GM21526 (cell line): Measurements from ENCODE around the gene CCDC194.

ENCODE experiments used
- ATAC-seq: cut with Tn5 transposase; IDR thresholded peaks from one replicate; pipeline ENCODE4 v1.9.1; 2021; ENCODE audit warnings: moderate library complexity; ENCODE audit not compliant: unreplicated experiment, low FRiP score

CCDC194 gene

DNA sequence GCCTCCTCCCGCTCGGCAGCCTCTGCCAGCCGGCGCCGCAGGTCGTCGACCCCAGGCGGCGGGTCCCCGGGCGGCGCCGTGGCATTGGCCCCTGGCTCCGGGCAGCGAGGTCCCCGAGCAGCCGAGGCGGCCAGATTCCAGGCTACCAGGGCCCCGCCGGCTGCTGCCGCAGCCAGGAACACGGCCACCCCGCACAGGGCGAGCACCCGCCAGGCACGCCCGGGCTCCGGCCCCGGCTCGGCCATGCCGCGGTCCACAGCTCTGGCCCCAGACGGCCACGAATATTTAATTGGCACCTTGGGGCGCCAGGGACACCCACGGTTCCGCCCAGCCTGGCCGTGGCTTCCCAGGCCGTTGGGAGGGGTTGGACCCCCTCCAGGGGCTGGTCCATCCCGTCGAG, at the start of gene CCDC194:
CCDC194 (minus strand) TSS at position 283 of the 400 bp plus-strand sequence; CDS start at position 245, 38 bp downstream.
- ATAC-seq, result no peak

DNA sequence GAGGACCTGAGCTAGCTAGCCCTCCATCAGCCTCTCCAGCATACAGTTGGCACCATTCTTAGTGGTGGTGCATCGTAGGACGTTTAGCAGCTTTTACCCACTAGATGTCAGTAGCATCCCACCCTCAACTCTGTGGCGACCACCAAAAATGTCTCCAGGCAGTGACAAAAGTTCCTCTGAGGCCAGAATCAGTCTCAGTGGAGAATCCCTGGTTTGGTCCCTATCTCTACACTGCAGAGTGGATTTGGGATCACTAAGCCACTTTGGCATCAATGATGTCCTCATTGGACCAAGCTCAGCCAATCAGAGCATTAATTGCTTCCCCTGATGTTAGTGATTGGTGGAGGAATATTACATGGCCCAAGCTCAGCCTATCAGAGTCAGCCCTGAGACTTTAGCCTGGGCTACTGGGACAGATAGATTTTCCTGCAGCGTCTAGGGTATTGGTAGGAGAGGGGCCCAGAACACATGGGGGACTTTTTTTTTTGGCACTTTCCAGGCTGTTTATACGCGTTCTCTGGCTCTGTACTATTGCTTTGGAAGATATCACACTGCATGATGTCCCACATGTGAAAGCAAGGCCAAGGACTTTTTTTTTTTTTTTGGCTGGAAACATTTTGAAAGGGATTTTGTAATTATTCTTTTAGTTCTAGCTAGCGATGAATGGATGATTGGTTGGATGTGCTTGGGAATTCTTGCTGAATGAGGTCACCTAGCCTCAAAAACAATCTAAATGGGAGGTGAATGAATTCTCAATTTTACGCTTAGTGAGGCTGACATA, 47.4 kb upstream of the CCDC194 start:
- no peak for ATAC-seq

GRCh38 chr19:17436874-17437267, 42.9 kb upstream of the CCDC194 start:
- ATAC-seq, result no peak

- ATAC-seq, result no peak
Measured at GRCh38 chr19:17436094-17436873, 42.3 kb upstream of the CCDC194 start.

DNA sequence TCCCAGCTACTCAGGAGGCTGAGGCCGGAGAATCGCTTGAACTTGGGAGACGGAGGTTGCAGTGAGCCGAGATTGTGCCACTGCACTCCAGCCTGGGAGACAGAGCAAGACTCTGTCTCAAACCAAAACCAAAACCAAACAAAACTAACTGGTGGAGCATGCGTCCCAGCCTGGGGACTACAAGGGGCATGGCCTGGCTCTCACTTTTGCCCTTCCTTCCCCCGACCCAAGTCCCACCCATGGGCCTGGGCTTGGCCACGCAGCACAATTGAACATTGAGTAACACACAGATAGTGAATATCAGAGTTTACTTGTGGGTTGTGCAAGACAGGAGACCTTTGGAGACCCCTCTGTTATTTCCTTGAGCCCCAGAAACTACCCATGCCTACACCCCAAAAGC, 41.2 kb upstream of the CCDC194 start:
- no peak for ATAC-seq

GRCh38 chr19:17431417-17431816, 37.4 kb upstream of the CCDC194 start:
- ATAC-seq, result no peak

DNA sequence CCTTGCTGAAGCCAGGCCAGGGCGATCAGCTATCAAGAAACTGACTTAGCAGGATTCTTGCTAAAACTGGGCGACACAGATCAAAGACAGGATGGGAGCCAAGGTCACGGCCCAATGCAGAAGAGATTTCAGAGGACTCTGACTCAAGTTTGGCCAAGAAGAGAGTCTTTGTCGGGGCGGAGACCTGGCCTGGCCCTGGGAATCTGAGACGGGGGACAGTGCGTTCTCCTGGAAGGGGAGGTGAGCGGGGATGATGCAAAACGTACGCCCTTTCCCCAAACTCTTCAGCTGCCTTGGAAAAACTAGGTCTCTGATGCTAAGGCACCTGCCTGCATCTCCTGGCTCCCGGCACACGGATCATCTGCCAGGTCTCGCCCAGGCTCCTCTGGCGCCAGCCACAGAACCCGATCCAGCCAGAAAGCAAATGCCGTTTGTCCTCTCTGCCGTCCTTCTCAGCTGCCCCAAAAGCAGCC, 35.7 kb upstream of the CCDC194 start:
- no peak for ATAC-seq

DNA sequence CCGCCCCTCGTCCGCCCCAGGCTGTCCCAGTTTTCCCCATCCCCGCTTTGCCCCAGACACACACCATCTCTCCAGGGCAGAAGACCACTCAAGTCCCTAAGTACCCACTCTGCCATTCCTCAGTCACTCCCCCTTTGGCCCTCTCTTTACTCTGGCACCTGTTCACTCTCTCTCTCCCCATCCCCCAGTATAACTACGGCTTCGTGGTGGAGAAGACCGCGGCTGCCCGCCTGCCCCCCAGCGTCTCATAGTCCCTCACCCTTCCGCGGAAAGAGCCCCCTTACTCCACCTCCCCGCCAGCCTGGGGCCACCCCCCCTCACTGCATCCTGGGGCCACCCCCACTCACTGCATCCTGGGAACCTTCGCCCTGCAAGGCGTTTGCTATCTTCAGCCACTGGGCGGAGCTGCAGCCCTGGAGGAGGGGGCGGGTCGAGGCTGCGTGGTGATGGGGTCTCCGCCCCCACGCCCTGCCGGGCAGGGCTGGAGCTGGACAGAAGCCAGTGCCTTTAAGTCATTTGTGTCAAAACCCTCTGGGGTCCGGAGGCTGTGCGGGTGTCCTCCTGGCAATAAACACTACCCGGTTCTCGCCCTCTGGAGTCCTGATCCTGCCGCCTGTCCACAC, 30.9 kb upstream of the CCDC194 start:
- no peak for ATAC-seq

GRCh38 chr19:17423429-17424208, 29.6 kb upstream of the CCDC194 start:
- ATAC-seq, result no peak

DNA sequence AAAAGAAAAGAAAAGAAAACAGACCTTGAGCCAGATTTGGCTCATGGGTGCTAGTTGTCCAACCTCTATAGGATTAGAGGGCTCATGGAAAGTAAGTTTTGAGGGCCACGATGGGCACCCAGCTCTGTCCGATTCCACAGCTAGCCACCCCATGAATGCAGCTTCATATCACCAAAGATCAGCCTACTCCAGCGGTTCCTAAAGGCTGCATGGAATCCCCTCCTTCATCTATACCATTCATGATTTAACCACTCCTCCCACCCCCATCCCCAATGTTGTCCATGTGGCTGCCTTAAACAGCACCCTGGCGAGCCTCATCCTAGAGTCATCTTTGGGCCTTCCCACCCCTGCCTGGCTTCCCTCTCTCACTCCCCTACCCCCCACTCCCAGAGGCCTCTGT, 27.9 kb upstream of the CCDC194 start:
- no peak for ATAC-seq

DNA sequence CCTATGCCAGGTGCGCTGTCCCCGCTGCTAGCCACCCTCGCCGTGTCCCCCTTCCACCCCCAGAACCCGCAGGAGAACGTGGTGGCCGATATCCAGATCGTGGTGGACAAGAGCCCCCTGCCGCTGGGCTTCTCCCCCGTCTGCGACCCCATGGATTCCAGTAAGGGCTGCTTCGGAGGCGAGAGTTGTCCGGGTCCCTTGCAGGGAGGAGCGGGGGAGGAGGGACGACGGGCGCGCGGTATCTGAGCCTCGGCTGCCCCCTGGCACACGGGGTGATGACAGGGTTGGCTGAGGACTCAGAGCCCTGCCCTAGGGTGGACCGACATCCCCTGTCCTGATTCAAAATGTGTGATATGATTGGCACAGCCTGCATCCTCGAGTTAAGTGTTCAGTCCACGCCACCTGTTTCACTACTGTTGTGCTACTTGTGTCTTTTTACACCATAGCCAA, 26.5 kb upstream of the CCDC194 start:
- peak; percentile 11 for ATAC-seq

GRCh38 chr19:17419621-17420474, 25.9 kb upstream of the CCDC194 start, which contains the start of gene MVB12A:
TSS of gene MVB12A (plus strand) at chr19:17420047. CDS start at chr19:17420136, 89 bp downstream.
- peak; percentile 78 for ATAC-seq

GRCh38 chr19:17419154-17419620, 25.2 kb upstream of the CCDC194 start:
- ATAC-seq, result peak; percentile 3

DNA sequence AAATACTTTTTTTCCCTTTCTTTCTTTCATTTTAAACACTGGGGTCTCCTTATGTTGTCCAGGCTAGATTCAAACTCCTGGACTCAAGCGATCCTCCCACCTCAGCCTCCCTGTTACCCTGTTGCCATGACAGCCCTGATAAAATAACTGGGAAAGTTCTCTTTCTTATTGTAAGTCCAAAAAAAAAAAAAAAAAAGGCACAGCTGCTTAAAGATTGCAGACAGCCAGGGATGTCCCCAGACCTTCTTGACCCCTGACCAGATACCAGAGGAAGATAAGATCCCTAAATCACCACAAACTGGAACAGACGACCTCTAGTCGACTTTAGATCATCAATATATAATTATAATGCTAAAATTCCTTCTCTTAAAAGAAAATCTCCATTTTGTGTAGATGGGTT, 24.7 kb upstream of the CCDC194 start:
- no peak for ATAC-seq

DNA sequence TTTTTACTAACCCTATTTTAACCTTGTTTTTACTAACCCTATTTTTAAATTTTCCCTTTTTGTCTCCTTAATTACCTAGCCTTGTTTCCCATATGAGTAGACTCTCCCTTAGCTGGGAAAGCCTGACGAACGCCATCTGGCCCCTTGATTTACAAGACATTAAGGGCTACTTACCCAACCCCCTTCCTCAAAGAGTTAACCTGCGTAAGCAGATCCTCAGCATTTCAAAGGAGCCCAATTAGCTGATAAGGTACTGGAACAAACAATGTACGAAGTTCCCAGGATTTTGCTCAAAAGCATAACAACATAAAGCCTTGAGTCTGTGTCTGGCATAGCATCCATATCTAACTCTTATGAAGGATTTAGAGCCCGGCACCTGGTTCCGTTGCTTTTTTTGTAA, 21.1 kb upstream of the CCDC194 start:
- ATAC-seq, result no peak

GRCh38 chr19:17414097-17414496, 20.1 kb upstream of the CCDC194 start:
- no peak for ATAC-seq

- ATAC-seq, result no peak
Measured at GRCh38 chr19:17411801-17412200, 17.8 kb upstream of the CCDC194 start.

DNA sequence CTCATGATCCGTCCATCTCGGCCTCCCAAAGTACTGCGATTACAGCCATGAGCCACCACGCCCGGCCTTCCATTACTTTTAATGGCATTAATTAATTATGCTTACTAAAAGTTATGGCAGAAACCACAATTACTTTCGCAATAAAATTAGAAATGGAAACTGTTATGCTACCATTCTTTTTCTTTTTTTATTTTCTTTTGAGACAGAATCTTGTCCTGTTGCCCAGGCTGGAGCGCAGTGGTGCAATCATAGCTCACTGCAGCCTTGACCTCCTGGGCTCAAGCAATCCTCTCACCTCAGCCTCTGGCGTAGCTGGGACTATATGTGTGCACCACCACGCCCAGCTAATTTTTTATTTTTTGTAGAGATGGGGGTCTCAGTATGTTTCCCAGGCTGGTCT, 16.0 kb upstream of the CCDC194 start:
- no peak for ATAC-seq

GRCh38 chr19:17406887-17407196, 12.8 kb upstream of the CCDC194 start:
- ATAC-seq, result no peak
